Measurements from ENCODE around the gene BMPR1B.
A peak's percentile ranks its signal among the peaks of the same experiment; 100 is the strongest.
"Not testable (repeated sequence)": the region's sequence is repeated elsewhere in the genome, so short reads cannot be mapped to it uniquely, and the experiment has no call there.

BMPR1B gene

DNA sequence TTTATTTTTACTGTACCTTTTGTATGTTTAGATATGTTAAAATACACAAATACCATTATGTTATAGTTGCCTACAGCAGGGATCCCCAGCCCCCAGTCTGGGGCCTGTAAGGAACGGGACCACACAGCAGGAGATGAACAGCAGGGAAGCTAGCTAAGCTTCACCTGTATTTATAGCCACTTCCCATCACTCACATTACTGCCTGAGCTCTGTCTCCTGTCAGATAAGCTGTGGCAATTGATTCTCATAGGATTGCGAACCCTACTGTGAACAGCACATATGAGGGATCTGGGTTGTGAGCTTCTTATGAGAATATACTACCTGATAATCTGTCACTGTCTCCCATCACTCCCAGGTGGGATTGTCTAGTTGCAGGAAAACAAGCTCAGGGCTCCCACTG, 73.9 kb downstream of the BMPR1B start:
- no peak for DNase-seq

DNA sequence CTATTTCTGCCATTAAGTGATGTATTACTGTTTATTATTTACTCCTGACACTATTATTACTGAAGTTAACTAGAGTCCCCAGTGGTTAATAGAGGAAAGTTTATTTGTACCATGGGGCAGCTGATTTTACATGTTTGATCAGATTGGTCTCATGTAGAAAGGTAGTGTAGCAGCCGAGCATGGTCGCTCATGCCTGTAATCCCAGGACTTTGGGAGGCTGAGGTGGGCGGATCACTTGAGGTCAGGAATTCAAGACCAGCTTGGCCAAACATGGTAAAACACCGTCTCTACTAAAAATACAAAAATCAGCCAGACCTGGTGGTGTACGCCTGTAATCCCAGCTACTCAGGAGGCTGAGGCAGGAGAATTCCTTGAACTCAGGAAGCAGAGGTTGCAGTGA, 74.6 kb downstream of the BMPR1B start:
- not testable (repeated sequence) for DNase-seq

DNA sequence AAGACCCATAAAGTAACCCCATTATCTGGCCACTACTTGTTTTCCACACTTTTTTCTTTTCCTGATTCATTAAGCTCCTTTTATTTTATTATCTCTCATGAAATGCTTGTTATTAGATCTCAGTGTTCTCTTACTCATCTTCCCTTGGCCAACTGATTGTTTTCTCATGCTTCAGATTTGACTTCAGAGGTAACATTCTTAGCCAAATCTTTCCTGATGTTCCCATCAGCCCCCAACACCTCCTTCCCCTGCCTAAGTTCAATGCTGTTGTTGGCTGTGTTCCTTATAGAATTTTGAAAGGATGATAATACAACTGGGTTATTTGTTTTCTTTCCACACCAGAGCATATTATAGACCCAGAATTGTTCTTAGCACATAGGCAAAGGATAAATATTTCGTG, 75.6 kb downstream of the BMPR1B start:
- no peak for DNase-seq

DNA sequence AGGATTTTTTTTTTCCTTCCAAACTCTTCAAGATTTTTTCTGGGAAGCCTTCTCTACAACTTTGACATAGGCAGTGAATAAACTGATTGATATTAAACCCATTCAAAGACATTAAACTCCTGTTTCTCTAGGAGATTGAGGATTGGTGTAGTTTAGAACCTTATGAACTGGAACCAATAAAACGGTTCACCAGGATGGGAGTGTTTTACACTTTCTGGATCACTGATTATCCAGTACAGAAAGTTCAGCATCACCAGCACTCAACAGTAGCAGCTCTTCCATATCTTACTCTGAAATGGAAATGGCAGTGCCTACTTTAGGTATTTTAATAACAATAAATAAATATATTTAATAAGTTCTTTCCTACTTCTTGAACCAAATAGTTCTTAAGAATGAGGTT, 76.7 kb downstream of the BMPR1B start:
- DNase-seq: no peak

DNA sequence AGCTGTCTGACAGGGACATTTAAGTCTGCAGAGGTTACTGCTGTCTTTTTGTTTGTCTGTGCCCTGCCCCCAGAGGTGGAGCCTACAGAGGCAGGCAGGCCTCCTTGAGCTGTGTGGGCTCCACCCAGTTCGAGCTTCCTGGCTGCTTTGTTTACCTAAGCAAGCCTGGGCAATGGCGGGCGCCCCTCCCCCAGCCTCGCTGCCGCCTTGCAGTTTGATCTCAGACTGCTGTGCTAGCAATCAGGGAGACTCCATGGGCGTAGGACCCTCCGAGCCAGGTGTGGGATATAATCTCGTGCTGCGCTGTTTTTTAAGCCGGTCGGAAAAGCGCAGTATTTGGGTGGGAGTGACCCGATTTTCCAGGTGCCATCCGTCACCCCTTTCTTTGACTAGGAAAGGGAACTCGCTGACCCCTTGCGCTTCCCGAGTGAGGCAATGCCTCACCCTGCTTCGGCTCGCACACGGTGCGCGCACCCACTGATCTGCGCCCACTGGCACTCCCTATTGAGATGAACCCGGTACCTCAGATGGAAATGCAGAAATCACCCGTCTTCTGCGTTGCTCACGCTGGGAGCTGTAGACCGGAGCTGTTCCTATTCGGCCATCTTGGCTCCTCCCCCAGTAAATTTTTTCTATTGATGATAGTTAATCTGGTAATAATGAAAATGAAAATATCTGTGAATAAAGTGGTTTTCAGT, 83.6 kb downstream of the BMPR1B start:
- DNase-seq: not testable (repeated sequence)

DNA sequence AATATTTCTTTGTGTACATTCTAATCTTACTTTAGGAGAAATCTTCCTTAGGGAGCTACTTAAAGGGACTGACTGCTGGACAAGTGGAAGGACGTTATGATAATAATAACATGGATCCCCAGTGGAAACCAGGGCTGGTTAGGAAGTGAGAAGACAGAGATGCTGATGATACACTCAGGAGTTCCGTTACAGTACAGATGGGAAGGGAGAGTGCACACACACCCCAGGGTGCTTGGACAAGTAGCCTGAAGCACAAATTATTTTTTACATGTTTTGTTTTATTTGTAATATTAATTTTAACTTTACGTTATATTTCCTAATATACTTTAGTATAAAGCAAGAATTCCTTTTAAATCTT, 84.1 kb downstream of the BMPR1B start:
- no peak for DNase-seq

DNA sequence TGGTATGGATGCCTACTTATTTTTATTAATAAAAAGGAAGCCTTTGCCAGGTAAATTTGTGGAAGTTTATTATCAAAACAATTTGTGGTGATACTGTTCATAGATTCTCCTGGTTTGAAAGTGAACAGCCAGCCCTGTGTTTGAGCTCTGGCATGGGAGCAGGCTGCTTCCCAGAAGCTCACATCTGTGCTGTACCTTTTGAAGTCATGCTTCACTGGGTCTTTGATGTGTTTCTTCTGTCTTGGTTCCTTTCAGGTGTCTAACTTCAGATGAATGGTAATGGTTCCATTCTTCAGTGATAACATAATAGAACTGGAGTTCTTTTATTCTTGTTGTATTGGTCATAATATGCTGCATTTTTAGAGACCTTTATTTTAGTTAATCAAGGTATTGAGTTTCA, 85.5 kb downstream of the BMPR1B start:
- DNase-seq: no peak

DNA sequence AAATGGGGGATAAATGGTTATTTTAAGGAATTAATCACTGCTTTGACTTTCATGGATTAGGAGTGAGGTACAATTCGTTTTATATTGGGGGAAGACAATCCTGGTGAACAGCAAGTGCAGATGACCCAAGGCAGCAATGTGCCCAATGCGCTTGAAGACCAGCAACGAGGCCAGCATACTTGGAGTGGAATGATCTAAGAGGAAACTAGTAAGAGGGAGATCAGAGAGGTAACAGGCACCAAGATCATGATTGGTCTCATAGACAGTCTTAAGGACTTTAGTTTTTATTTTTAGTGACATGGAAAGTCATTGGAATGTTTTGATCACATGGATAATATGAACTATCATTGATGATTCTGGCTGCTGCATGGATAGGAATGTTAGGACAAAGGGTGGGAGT, 90.6 kb downstream of the BMPR1B start:
- DNase-seq: no peak

DNA sequence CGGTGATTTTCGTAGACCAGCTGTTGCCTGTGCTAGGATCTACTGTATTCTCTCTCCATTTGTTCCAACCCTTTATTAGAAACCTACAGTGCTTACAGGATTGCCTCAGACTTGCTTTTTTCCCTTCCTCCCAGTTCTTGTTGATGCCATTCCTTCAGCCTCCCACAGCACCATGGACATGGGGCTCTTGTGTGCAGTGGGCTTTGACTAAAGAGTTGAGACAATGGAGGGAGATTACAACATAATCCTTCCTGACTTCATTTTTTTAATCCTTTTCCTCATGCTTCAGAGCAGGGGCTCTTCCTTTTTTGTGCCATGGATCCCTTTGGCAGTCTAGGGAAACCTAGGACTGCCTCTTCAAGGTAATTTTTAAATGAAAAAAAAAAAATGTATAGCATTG, 92.1 kb downstream of the BMPR1B start:
- DNase-seq: no peak

DNA sequence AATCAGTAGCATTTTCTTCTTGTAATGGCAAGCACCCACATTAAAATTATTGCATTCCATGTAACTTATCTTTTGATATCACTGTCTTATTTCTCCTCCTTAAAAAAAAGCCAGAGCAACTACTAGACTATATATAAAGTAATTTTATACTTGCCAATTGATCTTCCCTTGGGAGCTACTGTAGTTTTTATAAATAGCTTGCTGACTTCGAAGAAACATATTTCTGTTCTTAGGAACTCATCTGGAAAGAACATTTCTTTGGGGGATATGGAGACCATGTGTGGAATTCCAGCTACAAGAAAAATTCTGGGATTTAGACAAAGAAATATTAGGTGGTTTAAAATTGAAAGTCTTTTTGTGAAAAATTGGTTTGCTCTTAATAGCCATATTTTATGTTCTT, 94.9 kb downstream of the BMPR1B start:
- no peak for DNase-seq

DNA sequence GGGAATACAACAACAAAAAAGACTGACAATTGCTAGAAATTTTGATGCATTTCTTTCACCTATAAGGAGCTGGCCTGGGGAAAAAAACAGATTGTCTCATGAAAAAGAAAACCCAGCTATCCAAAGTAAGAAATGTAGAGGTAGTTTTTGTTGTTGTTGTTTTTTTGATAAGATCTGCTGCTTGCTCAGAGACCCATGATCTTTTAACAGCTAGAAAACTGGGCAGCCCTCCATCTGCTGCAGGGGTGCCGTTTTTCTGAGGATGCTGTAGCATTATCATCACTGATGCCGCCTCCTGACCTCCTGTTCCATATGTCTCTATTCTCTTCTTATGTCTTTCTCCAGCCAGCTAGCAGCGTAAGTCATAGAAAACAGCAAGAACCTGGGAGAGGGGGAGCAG, 98.3 kb downstream of the BMPR1B start:
- DNase-seq: no peak

DNA sequence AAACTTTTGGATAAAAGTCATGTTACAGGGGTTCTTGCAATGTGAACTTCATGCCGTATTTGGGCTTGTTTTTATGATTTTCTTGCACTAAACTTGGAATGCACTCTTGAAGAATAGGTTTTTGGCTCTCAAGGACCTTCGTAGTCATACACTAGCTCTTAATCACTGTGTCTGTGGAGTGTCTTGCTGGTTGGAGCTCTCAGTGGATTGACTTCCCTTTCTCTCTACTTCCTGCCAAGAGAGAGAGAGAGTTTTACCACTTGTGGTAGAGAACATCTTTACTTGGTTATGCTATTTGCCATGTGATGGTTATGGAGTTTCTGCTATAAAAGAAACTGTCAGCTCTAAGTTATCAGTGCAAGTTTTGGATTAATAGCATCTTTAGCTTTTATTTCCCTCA, 112.4 kb downstream of the BMPR1B start:
- no peak for DNase-seq

DNA sequence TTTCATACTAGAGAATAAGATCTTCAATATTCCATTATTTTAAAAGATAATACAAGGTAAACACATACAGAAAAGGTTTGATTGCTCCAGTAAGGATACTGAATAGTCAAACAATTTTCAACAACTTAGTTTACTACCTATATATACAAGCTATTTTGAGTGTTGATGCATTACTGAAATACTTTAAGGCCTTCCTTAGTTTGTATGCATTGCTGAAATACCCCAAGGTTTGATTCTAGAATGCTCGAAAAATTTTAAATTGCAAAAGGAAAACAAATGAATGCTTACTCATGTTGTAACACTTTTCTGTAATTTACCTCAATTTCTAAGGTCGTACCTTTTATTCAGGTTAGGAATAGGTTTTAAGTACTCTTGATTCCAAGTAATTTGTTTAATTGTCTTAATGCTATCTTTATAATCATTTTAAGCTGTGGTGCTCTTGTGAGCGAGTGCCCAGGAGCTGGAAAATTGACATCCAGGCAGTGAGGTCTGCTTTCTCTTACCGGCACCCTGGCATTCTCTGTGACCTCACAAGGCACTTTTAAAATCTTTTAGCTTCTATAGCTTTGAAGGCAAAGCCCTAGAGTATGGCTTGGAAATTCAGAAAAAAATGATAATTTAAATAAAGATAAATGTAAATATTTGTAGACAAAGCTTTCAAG, 114.0 kb downstream of the BMPR1B start:
- no peak for DNase-seq

DNA sequence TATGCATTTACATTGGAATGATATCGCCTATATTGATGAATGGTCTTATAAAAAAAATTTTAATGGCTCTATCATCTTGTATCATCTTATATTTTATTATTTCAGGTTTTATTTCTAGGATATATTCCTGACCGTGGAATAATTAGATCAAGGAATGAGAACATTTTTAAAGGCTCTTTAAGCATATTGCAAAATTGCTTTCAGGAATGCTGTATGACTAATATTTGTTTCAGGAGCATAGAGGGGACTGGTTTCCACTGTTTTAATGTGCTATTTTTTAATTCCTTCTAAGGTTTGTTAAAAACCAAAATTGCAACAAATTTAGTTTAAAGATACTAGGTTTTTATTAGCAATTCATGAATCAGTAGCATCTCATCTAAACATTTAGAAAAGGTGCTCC, 120.2 kb downstream of the BMPR1B start:
- DNase-seq: no peak

DNA sequence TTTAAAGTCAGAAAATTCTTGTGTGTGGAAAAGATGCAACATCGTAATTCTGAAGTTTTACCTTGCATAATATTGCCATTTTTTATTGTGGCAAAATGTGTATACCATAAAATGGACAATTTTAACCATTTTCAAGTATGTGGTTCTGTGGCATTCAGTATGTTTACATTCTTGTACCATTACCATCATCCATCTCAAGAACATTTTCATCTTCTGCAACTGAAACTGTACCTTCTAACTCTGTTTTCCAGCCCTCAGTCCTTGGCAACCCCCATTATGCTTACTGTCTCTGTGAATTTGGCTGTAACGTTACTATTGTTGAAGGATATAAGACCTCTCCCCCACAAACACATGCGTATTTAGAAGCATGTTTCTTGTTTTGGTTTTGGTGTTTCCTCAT, 123.2 kb downstream of the BMPR1B start:
- DNase-seq: no peak

DNA sequence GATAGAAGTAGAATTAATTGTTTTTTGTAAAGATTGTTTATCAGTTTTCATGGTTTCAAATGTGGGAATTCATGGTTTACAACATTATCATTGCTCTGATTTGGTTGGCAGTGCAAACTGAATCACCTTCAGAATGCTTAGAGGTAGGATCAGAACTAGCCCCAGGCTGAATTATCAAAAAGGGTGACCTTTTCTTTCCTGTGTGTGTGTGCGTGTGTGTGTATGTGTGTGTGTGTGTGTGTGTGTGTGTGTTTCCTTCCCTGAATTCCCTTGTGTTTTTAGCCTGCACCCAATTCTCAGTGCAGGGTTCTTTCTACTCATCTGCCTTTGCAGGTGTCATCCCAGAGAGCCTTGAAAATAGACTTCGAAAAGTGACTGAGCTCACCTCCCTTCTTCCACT, 125.0 kb downstream of the BMPR1B start:
- DNase-seq: no peak

DNA sequence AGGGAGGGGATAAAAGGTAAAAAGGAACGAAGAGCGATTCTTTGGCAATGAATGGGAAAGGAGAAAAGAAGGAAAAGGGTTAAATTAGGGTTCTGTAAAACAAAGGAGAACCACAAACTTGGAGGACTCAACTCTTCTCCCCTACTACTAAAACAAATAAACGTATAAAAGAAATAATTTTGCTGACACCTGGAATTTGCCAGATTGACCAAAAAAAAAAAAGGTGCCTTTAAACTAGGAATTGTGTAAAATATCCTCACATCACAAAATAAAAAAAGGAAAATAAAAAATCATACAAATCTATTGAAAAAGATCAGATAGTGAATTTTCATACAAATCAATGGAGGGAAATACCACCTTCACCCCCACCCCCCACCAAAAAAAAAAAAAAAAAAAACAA, 129.3 kb downstream of the BMPR1B start:
- no peak for DNase-seq

DNA sequence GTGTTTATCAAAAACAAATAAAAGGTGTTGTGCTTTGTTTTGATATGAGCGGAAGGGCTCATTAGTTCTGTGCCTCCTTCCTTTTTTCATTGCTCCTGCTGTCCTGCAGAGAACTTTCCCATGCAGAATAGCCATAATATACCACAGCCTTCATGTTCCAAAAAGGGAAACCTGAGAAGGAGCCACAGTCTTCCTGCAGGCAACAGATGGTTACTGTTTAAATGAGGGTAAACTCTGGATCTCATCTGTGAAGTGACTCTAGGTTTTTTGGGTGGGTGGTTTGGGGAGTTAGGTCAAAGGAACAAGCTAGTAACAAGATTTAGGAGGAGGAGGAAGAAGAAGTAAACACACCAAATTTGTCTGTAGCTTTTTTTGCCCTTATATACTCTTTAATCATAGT, 131.8 kb downstream of the BMPR1B start:
- no peak for DNase-seq

DNA sequence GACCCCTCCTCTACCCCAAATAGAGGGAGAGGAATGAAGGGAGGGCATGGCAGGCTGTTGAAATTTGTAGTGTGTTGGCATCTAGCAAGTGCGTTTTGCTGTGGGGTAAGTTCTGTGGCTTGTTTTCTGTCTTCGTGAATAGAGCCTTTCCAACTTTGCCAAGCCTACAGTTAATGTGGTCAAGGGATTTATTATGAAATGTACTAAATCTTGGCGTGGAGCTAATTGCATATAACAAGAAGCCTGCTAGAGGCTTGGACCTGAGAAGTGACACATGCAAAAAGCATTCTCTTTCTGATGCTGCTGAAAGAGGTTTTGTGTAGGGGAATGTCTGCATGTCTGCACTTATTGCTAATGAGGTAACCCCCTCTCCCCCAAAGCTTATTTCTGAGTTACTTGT, 132.2 kb downstream of the BMPR1B start:
- DNase-seq: peak in 1 of 51 donors; percentile 3

DNA sequence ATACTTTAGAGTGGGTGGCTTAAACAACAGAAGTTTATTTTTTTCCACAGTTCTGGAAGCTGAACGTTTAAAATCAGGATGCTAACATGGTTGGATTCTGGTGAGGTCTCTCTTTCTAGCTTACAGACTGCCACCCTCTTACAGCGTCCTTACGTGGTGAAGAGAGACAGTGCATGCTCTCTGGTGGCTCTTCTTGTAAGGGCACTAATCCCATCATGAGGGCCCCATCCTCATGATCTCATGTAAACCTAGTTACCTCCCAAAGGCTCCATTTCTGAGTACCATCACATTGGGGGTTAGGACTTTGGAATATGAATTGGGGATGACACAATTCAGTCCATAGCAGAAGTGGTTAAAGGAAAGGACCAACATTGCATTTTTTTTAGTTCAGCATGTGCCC, 132.8 kb downstream of the BMPR1B start:
- no peak for DNase-seq

DNA sequence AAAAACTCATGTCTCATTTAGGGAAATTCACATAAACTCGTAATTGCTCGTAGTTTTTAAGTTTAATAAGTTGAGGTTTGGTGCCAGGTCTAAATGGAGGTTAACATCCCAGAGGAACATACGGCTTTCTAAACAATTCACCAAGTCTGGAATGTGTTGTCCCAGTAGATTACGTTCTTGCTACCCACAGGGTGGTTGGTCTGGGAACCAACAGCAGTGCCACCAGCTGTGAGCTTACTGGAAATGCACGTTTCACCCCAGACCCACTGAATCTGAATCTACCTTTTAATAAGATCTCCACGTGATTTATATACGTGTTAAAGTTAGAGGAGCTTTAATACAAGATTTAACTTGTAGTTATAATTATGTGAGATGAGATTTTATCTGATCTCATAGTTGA, 134.3 kb downstream of the BMPR1B start:
- no peak for DNase-seq

DNA sequence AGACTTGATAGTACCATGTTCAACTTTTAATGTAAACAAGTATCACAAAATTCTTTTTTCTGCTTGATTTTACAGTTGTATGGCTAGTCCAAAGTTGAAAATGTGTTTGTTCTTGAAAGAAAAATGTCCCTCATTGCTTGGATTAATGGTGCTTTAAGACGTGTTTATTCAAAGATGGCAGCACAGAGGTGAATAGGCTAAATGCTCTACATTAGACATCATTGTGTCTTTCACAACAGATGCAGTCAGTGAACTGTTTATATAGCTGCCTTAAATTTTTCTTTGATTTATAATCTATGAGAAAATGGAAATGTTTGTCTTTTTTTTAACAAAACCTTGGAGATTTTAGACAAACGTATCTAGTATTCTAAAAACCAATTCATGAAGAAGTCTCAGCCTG, 137.3 kb downstream of the BMPR1B start:
- no peak for DNase-seq

DNA sequence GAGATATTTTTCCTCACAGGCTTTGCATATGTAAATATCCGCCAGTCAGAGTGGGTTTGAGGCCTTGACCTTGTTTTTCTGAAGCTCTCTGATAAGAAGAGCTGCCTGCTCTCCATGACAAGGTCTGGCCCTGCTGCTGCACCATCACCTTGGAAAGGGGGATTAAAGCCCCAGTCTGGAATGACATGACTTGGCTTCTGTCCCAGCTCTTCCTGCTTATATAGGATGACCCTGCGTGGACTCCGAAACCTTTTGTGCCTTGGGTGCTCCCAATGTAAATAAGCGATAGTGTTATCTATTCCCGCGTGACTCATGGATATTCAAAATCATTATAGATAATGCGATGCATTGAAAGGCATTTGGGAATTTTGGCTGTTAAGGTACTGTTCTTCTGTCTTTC, 139.3 kb downstream of the BMPR1B start:
- DNase-seq: no peak

DNA sequence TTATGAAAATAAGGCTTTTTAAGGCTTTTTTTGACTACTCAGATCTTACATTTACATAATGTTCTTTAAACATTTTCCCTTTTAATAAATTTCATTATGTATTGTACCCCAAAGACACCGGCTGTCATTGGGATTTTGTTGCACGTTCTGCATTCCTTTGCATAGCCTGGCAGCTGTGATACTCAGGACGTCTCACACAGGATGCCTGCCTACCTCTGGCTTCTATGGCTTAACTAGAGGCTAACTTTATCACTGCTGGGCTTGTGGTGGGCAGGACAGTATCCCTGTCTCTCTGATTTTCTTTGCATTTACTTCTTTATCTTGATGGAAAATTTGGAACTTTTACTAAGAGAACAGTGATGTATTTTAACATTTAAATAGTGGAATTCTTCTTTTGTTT, 147.8 kb downstream of the BMPR1B start:
- DNase-seq: no peak
